GM23338 (cell line): ENCODE results near the gene CAPZB. TPM values are rescaled to one million over a fixed set of nuclear protein-coding genes. Genes with fewer than 3 reads are reported as not detected.

Experiments
- ATAC-seq: fragments of 200-7000 bp; cut with Tn5 transposase; 3 replicates; pipeline ENCODE4 v1.9.1; 2020
- DNase-seq: peaks from one replicate; pipeline ENCODE4 v3.0.0-alpha.2; 2015; ENCODE audit warnings: low spot score
- H2AFZ ChIP-seq: fragments of 200-600 bp; sonication (generic); 2 replicates; pipeline ENCODE4 v1.8.0; 2016; ENCODE audit warnings: antibody characterized with exemption, mild to moderate bottlenecking, moderate library complexity
- H3F3A ChIP-seq: fragments of 200-600 bp; sonication (generic); replicated peaks from 2 replicates; pipeline ENCODE4 v1.8.0; 2017; ENCODE audit warnings: antibody characterized with exemption, mixed run types, low read depth
- H3K27ac ChIP-seq: fragments of 200-600 bp; sonication (generic); 2 replicates; pipeline ENCODE4 v1.6.1; 2016; ENCODE audit warnings: low read depth
- H3K27me3 ChIP-seq: fragments of 200-600 bp; sonication (generic); 2 replicates; pipeline ENCODE4 v1.8.0; 2016; ENCODE audit warnings: mild to moderate bottlenecking, mixed run types, moderate library complexity; ENCODE audit not compliant: insufficient read depth
- H3K36me3 ChIP-seq: fragments of 200-600 bp; sonication (generic); 2 replicates; pipeline ENCODE4 v1.8.0; 2016; ENCODE audit warnings: mild to moderate bottlenecking; ENCODE audit not compliant: insufficient read depth
- H3K4me1 ChIP-seq: fragments of 200-600 bp; sonication (generic); 2 replicates; pipeline ENCODE4 v1.8.0; 2016; ENCODE audit warnings: mild to moderate bottlenecking, moderate library complexity; ENCODE audit not compliant: insufficient read depth
- H3K4me2 ChIP-seq: fragments of 200-600 bp; sonication (generic); 2 replicates; pipeline ENCODE4 v1.7.1; 2017; ENCODE audit warnings: mixed run types
- H3K4me3 ChIP-seq: fragments of 200-600 bp; sonication (generic); 2 replicates; pipeline ENCODE4 v1.6.1; 2016; ENCODE audit warnings: mixed run types
- H3K79me2 ChIP-seq: fragments of 200-600 bp; sonication (generic); replicated peaks from 2 replicates; pipeline ENCODE4 v1.8.0; 2017; ENCODE audit warnings: mild to moderate bottlenecking; ENCODE audit not compliant: insufficient read depth
- H3K9me2 ChIP-seq: fragments of 200-600 bp; sonication (generic); 2 replicates; pipeline ENCODE4 v1.8.0; 2017; ENCODE audit not compliant: insufficient read depth
- H4K20me1 ChIP-seq: fragments of 200-600 bp; sonication (generic); replicated peaks from 2 replicates; pipeline ENCODE4 v1.8.0; 2017; ENCODE audit warnings: mild to moderate bottlenecking; ENCODE audit not compliant: insufficient read depth
- H3K27ac Mint-ChIP-seq: 2 replicates; pipeline ENCODE4 v1.8.0; 2020; ENCODE audit warnings: inconsistent platforms, mild to moderate bottlenecking, moderate library complexity, mixed read lengths
- H3K27me3 Mint-ChIP-seq: 3 replicates; pipeline ENCODE4 v1.8.0; 2022; ENCODE audit warnings: low read depth, mild to moderate bottlenecking, moderate library complexity, mixed read lengths, inconsistent platforms; ENCODE audit not compliant: insufficient read depth, poor library complexity
- H3K36me3 Mint-ChIP-seq: 3 replicates; pipeline ENCODE4 v1.8.0; 2021; ENCODE audit warnings: low read depth, mild to moderate bottlenecking, inconsistent platforms, moderate library complexity, mixed read lengths
- H3K4me1 Mint-ChIP-seq: 3 replicates; pipeline ENCODE4 v1.8.0; 2020; ENCODE audit warnings: mild to moderate bottlenecking, inconsistent platforms, mixed read lengths
- H3K4me3 Mint-ChIP-seq: 3 replicates; pipeline ENCODE4 v1.8.0; 2021; ENCODE audit warnings: moderate library complexity, mild to moderate bottlenecking, inconsistent platforms, mixed read lengths
- H3K9me3 Mint-ChIP-seq: 3 replicates; pipeline ENCODE4 v1.8.0; 2020; ENCODE audit warnings: moderate library complexity, mild to moderate bottlenecking, inconsistent platforms, mixed read lengths
- CREB1 ChIP-seq: fragments of 250-450 bp; sonication (Bioruptor Pico); IDR thresholded peaks from 2 replicates; pipeline ENCODE4 v1.5.0; 2020; ENCODE audit warnings: low read depth, mild to moderate bottlenecking, moderate library complexity
- EZH2 ChIP-seq: fragments of 200-600 bp; sonication (generic); IDR thresholded peaks from one replicate; pipeline ENCODE4 v1.8.0; 2017; ENCODE audit warnings: antibody characterized with exemption, mild to moderate bottlenecking, low read depth; ENCODE audit not compliant: unreplicated experiment
- EZH2phosphoT487 ChIP-seq: fragments of 200-600 bp; sonication (generic); IDR thresholded peaks from one replicate; pipeline ENCODE4 v1.8.1; 2018; ENCODE audit warnings: antibody characterized with exemption; ENCODE audit not compliant: unreplicated experiment
- NANOG ChIP-seq: IDR thresholded peaks from 2 replicates; pipeline ENCODE4 v1.6.1; 2016; ENCODE audit warnings: antibody characterized with exemption, borderline replicate concordance
- POLR2AphosphoS5 ChIP-seq: IDR thresholded peaks from 2 replicates; pipeline ENCODE4 v1.6.1; 2016; ENCODE audit warnings: antibody characterized with exemption, low read depth
- STAT1 ChIP-seq: IDR thresholded peaks from one replicate; pipeline ENCODE4 v1.6.1; 2016; ENCODE audit warnings: antibody characterized with exemption; ENCODE audit not compliant: unreplicated experiment
- ZNF114 ChIP-seq: fragments of 250-450 bp; sonication (Bioruptor Pico); IDR thresholded peaks from 2 replicates; pipeline ENCODE4 v1.5.0; 2020; ENCODE audit warnings: mild to moderate bottlenecking, moderate library complexity
- polyA plus RNA-seq: library from polyadenylated mRNA; unstranded; fragments of >200 nt; fragmentation: Nextera tagmentation; extraction: Ambion mirVana; gene quantifications from 2 replicates; pipeline ENCODE4 v1.2.1, GENCODE V29; 2016
- total RNA-seq: library from RNA; depleted of rRNA; stranded (reverse); fragments of >200 nt; shearing (Covaris generic); gene quantifications from 2 replicates; pipeline ENCODE4 v1.2.3, GENCODE V29; 2014
- TF ChIP-seq, protein P1 (sequence below): IDR thresholded peaks from one replicate; pipeline ENCODE4 v1.6.1; 2018; ENCODE audit warnings: antibody characterized with exemption; ENCODE audit not compliant: unreplicated experiment
- TF ChIP-seq, protein P2 (sequence below): IDR thresholded peaks from 2 replicates; pipeline ENCODE4 v1.6.1; 2016; ENCODE audit warnings: antibody characterized with exemption
- TF ChIP-seq, protein P3 (sequence below): fragments of 250-450 bp; sonication (Bioruptor Pico); IDR thresholded peaks from 2 replicates; pipeline ENCODE4 v1.5.0; 2020; ENCODE audit warnings: mild to moderate bottlenecking, moderate library complexity
- TF ChIP-seq, protein P4 (sequence below), 2 experiments: fragments of 200-600 bp in 1 of 2; sonication (generic) in 1 of 2; conservative IDR thresholded peaks; 2 replicates each; pipeline versions ENCODE4 v1.5.1 to v1.6.1; 2016 to 2017; ENCODE audit warnings: antibody characterized with exemption in 2 of 2, low read depth in 2 of 2, mild to moderate bottlenecking in 2 of 2, moderate library complexity in 1 of 2

Gene CAPZB
- total and polyA plus RNA-seq, 2 experiments from 2014 or later, result 195 to 348 TPM

DNA sequence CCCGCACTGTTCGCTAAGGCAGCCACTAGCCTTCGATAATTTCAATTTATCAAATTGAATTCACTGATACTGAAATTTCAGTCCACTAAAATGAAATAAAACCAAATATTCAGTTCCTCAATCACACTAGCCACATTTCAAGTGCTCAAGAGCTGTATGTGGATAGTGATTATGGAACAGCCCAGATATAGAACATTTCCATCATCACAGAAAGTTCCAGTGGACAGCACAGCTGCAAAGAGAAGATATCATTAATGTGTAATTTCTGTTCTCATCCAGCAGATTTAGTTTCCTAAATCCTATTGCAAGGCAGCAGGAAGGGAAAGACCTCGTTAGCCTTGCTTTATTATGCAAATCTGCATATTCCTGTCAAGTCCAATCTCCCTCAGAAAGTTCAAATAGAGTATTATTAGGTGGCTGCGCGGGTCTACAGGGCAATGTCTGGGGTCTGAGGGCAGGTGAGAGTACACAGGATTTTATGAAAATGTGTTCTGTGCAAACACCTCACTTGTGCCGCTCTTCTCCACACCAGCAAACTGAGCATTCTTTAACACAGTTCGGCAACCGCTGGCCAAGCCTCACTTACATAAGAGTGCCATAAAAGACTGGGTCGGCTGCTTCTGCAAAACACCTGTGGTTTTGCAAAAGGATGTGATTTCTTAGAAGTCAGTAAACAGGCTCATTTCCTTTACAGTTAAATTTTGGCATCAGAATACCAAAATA lies 22.4 kb downstream of the CAPZB start:
- Mint-ChIP-seq H3K4me3 (peak overlapping the region; percentile 50), H3K27me3 (peaks cover 4% of the 10 kb centered on the region), H3K9me3 (no peaks in the 10 kb centered on the region; the same call in 2 of the 3 replicates), H3K4me1 (peaks cover 70% of the 10 kb centered on the region), H3K27ac (no peak overlapping the region), H3K36me3 (peaks cover 10% of the 10 kb centered on the region; the same call in 2 of the 3 replicates)
- no peak overlapping the region for H2AFZ ChIP-seq
- H3K4me3 ChIP-seq, result peak overlapping the region; percentile 38
- TF ChIP-seq, protein P1, sequence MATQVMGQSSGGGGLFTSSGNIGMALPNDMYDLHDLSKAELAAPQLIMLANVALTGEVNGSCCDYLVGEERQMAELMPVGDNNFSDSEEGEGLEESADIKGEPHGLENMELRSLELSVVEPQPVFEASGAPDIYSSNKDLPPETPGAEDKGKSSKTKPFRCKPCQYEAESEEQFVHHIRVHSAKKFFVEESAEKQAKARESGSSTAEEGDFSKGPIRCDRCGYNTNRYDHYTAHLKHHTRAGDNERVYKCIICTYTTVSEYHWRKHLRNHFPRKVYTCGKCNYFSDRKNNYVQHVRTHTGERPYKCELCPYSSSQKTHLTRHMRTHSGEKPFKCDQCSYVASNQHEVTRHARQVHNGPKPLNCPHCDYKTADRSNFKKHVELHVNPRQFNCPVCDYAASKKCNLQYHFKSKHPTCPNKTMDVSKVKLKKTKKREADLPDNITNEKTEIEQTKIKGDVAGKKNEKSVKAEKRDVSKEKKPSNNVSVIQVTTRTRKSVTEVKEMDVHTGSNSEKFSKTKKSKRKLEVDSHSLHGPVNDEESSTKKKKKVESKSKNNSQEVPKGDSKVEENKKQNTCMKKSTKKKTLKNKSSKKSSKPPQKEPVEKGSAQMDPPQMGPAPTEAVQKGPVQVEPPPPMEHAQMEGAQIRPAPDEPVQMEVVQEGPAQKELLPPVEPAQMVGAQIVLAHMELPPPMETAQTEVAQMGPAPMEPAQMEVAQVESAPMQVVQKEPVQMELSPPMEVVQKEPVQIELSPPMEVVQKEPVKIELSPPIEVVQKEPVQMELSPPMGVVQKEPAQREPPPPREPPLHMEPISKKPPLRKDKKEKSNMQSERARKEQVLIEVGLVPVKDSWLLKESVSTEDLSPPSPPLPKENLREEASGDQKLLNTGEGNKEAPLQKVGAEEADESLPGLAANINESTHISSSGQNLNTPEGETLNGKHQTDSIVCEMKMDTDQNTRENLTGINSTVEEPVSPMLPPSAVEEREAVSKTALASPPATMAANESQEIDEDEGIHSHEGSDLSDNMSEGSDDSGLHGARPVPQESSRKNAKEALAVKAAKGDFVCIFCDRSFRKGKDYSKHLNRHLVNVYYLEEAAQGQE, result no peak
- TF ChIP-seq, protein P2, sequence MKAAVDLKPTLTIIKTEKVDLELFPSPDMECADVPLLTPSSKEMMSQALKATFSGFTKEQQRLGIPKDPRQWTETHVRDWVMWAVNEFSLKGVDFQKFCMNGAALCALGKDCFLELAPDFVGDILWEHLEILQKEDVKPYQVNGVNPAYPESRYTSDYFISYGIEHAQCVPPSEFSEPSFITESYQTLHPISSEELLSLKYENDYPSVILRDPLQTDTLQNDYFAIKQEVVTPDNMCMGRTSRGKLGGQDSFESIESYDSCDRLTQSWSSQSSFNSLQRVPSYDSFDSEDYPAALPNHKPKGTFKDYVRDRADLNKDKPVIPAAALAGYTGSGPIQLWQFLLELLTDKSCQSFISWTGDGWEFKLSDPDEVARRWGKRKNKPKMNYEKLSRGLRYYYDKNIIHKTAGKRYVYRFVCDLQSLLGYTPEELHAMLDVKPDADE, result no peak
- TF ChIP-seq ZNF114 (CRISPR knock-in tag) (no peak), CREB1 (CRISPR knock-in tag) (no peak), POLR2AphosphoS5 (no peak), EZH2phosphoT487 (no peak), STAT1 (no peak), EZH2 (no peak), NANOG (no peak)
- TF ChIP-seq, protein P3, sequence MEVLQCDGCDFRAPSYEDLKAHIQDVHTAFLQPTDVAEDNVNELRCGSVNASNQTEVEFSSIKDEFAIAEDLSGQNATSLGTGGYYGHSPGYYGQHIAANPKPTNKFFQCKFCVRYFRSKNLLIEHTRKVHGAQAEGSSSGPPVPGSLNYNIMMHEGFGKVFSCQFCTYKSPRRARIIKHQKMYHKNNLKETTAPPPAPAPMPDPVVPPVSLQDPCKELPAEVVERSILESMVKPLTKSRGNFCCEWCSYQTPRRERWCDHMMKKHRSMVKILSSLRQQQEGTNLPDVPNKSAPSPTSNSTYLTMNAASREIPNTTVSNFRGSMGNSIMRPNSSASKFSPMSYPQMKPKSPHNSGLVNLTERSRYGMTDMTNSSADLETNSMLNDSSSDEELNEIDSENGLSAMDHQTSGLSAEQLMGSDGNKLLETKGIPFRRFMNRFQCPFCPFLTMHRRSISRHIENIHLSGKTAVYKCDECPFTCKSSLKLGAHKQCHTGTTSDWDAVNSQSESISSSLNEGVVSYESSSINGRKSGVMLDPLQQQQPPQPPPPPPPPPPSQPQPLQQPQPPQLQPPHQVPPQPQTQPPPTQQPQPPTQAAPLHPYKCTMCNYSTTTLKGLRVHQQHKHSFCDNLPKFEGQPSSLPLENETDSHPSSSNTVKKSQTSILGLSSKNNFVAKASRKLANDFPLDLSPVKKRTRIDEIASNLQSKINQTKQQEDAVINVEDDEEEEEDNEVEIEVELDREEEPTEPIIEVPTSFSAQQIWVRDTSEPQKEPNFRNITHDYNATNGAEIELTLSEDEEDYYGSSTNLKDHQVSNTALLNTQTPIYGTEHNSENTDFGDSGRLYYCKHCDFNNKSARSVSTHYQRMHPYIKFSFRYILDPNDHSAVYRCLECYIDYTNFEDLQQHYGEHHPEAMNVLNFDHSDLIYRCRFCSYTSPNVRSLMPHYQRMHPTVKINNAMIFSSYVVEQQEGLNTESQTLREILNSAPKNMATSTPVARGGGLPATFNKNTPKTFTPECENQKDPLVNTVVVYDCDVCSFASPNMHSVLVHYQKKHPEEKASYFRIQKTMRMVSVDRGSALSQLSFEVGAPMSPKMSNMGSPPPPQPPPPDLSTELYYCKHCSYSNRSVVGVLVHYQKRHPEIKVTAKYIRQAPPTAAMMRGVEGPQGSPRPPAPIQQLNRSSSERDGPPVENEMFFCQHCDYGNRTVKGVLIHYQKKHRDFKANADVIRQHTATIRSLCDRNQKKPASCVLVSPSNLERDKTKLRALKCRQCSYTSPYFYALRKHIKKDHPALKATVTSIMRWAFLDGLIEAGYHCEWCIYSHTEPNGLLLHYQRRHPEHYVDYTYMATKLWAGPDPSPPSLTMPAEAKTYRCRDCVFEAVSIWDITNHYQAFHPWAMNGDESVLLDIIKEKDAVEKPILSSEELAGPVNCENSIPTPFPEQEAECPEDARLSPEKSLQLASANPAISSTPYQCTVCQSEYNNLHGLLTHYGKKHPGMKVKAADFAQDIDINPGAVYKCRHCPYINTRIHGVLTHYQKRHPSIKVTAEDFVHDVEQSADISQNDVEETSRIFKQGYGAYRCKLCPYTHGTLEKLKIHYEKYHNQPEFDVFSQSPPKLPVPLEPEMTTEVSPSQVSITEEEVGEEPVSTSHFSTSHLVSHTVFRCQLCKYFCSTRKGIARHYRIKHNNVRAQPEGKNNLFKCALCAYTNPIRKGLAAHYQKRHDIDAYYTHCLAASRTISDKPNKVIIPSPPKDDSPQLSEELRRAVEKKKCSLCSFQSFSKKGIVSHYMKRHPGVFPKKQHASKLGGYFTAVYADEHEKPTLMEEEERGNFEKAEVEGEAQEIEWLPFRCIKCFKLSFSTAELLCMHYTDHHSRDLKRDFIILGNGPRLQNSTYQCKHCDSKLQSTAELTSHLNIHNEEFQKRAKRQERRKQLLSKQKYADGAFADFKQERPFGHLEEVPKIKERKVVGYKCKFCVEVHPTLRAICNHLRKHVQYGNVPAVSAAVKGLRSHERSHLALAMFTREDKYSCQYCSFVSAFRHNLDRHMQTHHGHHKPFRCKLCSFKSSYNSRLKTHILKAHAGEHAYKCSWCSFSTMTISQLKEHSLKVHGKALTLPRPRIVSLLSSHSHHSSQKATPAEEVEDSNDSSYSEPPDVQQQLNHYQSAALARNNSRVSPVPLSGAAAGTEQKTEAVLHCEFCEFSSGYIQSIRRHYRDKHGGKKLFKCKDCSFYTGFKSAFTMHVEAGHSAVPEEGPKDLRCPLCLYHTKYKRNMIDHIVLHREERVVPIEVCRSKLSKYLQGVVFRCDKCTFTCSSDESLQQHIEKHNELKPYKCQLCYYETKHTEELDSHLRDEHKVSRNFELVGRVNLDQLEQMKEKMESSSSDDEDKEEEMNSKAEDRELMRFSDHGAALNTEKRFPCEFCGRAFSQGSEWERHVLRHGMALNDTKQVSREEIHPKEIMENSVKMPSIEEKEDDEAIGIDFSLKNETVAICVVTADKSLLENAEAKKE (CRISPR knock-in tag), result no peak
- TF ChIP-seq, protein P4, sequence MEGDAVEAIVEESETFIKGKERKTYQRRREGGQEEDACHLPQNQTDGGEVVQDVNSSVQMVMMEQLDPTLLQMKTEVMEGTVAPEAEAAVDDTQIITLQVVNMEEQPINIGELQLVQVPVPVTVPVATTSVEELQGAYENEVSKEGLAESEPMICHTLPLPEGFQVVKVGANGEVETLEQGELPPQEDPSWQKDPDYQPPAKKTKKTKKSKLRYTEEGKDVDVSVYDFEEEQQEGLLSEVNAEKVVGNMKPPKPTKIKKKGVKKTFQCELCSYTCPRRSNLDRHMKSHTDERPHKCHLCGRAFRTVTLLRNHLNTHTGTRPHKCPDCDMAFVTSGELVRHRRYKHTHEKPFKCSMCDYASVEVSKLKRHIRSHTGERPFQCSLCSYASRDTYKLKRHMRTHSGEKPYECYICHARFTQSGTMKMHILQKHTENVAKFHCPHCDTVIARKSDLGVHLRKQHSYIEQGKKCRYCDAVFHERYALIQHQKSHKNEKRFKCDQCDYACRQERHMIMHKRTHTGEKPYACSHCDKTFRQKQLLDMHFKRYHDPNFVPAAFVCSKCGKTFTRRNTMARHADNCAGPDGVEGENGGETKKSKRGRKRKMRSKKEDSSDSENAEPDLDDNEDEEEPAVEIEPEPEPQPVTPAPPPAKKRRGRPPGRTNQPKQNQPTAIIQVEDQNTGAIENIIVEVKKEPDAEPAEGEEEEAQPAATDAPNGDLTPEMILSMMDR (conservative IDR thresholded peaks at IDR 0.05; ENCODE audit: low read depth in 2 of 2), result no peak
- H3K27me3 ChIP-seq, result no peaks in the 10 kb centered on the region
- no peaks in the 10 kb centered on the region for H3K36me3 ChIP-seq
- DNase-seq (no peak), ATAC-seq (no peak)
- H3F3A ChIP-seq, result no peaks in the 10 kb centered on the region
- H4K20me1 ChIP-seq, result peaks cover 96% of the 10 kb centered on the region
- peaks cover 98% of the 10 kb centered on the region for H3K79me2 ChIP-seq
- H3K9me2 ChIP-seq, result no peaks in the 10 kb centered on the region
- H3K27ac ChIP-seq, result peak overlapping the region; percentile 78; the same call in 1 of the 2 replicates
- H3K4me1 ChIP-seq, result peaks cover 87% of the 10 kb centered on the region
- peak overlapping the region; percentile 76 for H3K4me2 ChIP-seq
